ENCODE measurements around the gene TMEM205. TPM values are rescaled to one million over a fixed set of nuclear protein-coding genes. Genes with fewer than 3 reads are reported as not detected.
A peak's percentile ranks its signal among the peaks of the same experiment; 100 is the strongest.
"Not testable (repeated sequence)": the region's sequence is repeated elsewhere in the genome, so short reads cannot be mapped to it uniquely, and the experiment has no call there.

TMEM205 gene
- total RNA-seq, 1 donor, result 34.3 TPM

DNA sequence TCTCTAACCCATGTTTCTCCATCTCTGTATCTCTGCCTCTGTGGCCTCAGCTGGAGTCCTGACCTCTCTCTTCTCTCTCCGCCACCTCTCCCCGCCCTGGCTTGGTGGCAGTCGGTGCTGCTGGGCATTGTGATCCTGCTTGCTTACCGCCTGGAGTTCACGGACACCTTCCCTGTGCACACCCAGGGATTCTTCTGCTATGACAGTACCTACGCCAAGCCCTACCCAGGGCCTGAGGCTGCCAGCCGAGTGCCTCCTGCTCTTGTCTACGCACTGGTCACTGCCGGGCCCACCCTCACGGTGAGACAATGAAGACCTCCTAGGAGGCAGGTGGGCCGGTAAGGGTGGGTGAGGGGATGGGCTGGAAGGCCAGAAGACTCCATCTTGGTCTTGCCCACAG is 13.4 kb upstream of the TMEM205 start:
- Histone ChIP-seq H3K27me3 (ENCODE audit: insufficient read depth, low read length) (no peaks in the 10 kb centered on the region), H3K4me3 (ENCODE audit: low read length) (no peak overlapping the region), H3K4me1 (ENCODE audit: insufficient read depth, low read length) (peaks cover 15% of the 10 kb centered on the region), H3K9me3 (ENCODE audit: low read depth, low read length) (no peaks in the 10 kb centered on the region)

DNA sequence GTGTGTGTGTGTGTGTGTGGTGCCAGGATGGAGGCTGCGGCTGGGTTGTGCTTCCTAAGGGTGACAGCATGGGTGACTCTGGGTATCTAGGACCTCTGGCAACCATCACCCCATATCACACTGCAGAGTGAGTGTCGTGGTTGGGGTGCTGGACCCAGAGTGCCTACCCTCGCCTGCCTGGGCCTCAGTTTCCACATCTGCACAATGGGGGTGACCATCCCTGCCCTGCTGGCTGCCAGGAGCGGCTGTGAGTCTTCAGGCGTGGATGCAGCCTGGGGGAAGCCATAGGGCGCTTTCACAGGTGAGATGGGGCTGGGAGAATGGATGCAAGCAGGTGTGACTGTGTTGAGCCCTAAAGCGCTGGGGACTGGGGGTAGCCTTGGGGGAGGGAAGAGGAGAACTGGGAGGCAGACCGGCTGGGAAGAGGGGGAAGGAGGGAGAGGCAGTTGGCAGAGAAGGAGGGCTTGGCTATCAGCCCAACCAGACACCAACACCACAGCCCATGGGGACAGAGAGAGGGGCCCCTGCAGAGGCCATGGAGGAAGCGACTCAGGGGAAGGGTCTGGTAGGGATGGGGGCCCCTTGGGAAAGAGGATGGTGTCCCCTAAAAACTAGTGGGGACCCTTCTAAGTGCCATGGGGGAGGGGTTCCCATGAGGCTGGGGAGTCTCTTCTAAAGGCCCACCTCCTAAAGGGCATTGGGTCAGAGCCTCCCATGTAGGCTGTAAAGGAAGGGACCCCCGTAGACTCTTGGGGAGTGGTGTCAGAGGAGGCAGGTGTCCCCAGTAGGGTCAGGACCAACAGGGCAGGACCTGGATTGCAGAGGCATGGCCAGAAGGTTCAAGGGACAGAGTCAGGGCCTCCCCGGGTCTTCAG is 10.8 kb upstream of the TMEM205 start:
- no peak overlapping the region for H3K4me3 ChIP-seq (ENCODE audit: low read length)
- H3K27me3 ChIP-seq (ENCODE audit: insufficient read depth, low read length), result no peaks in the 10 kb centered on the region
- H3K4me1 ChIP-seq (ENCODE audit: insufficient read depth, low read length), result peaks cover 15% of the 10 kb centered on the region
- no peaks in the 10 kb centered on the region for H3K9me3 ChIP-seq (ENCODE audit: low read depth, low read length)

DNA sequence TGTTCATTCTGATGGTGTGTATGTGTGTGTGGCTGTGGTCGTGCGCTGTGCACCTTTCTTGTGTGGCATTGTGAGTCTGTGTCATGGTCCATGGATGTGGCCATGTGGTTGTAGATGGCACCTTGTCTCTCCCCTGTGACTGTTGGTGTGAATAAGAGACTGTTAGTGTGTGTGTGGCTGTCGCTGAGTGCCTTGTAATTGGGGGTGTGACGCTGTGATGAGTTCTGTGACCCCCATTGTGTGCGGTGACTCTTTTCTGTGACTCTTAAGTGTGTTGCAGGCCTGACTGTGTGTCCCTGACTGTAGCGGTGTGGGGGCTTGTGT is 10.0 kb upstream of the TMEM205 start:
- peak overlapping the region; percentile 33 for H3K4me3 ChIP-seq (ENCODE audit: low read length)
- H3K27me3 ChIP-seq (ENCODE audit: insufficient read depth, low read length), result no peaks in the 10 kb centered on the region
- peaks cover 15% of the 10 kb centered on the region for H3K4me1 ChIP-seq (ENCODE audit: insufficient read depth, low read length)

DNA sequence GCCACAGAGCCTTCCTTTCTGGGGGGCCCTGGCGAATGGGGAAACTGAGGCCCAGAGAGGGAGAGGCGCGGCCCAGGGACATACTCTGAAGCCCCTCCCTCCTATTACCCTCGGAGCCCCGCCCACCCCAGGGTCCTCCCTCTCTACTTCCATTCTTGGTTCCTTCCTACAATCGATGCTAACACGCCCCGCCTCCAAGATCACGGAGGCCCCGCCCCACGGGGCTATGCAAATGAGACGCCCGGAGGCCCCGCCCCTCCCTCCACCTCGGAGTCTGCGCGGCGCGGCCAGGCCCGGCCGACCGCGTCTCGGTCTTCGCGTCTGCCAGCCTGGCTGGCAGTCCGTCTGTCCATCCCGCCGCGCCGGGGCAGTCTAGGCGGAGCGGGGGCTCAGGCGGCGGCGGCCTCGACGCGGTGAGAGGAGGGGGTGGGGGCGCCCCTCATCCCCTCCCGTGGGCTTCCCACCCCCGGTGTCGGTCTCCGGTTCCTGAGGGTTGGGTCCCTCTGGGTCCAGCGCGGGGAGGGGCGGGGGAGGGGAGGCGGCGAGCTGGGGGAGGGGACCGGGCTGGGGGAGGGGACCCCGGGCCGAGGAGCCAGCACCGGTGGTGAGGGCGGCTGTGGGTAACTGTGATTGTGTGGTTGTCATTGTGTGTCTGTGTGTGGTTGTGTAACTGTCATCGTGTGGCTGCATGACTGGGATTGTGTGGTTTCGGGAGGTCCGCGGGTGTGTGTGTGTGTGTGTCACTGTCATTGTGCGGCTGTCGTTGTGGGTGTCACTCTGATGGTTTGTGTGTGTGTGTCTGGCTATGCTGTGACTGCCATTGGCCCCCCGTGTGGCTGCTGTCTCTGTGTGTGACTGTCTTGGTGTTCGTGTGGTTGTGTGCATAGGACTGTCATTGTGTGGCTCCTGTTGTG is 9.3 kb upstream of the TMEM205 start, which contains the start of gene PLPPR2:
TSS of gene PLPPR2 (plus strand) at position 273 of the 914 bp plus-strand sequence. CDS start 2,242 bp downstream, outside the sequence.
- Histone ChIP-seq H3K4me1 (ENCODE audit: insufficient read depth, low read length) (peaks cover 15% of the 10 kb centered on the region), H3K9me3 (ENCODE audit: low read depth, low read length) (no peaks in the 10 kb centered on the region), H3K27me3 (ENCODE audit: insufficient read depth, low read length) (no peaks in the 10 kb centered on the region), H3K4me3 (ENCODE audit: low read length) (peak within 1 kb of the TSS; percentile 33)

More for the DNA sequence above, 10.0 kb upstream of the TMEM205 start:
- no peaks in the 10 kb centered on the region for H3K9me3 ChIP-seq (ENCODE audit: low read depth, low read length)

DNA sequence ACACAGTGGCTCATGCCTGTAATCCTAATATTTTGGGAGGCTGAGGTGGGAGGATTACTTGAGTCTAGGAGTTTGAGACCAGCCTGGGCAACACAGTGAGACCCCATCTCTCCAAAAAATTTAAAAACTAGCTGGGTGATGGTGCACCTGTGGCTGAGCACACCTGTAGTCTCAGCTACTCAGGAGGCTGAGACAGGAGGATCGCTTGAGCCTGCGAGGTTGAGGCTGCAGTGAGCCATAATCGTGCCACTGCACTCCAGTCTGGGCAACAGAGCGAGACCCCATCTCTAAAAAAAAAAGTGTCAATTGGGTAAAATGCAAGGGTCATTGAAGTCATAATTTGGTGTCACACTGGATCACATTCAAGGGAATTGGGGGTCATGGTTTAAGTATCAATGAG is 8.0 kb upstream of the TMEM205 start:
- H3K27me3 ChIP-seq (ENCODE audit: insufficient read depth, low read length); H3K4me3 ChIP-seq (ENCODE audit: low read length); H3K9me3 ChIP-seq (ENCODE audit: low read depth, low read length): not testable (repeated sequence)
- H3K4me1 ChIP-seq (ENCODE audit: insufficient read depth, low read length), result peaks cover 15% of the 10 kb centered on the region

DNA sequence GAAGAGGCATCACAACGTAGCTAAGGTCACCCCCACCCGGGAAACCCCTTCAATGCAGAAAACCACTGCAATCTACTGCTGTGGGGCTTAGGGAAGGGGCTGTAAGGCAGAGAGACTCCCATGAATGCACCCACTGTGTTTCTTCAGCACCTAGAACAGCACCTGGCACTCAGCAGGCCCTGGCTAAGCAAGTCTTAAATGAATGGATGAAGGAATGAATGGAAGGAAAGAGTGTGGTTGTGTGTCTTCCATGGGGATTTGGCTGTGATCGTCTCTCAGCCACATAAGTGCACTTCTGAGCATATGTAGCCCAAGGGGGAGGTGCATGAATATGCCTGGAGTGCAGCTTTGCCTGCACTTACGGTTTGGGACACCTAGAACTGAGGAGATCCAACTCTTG is 3.1 kb upstream of the TMEM205 start:
- no peak overlapping the region for H3K4me3 ChIP-seq (ENCODE audit: low read length)
- H3K4me1 ChIP-seq (ENCODE audit: insufficient read depth, low read length), result peaks cover 27% of the 10 kb centered on the region
- no peaks in the 10 kb centered on the region for H3K27me3 ChIP-seq (ENCODE audit: insufficient read depth, low read length)
- no peaks in the 10 kb centered on the region for H3K9me3 ChIP-seq (ENCODE audit: low read depth, low read length)

DNA sequence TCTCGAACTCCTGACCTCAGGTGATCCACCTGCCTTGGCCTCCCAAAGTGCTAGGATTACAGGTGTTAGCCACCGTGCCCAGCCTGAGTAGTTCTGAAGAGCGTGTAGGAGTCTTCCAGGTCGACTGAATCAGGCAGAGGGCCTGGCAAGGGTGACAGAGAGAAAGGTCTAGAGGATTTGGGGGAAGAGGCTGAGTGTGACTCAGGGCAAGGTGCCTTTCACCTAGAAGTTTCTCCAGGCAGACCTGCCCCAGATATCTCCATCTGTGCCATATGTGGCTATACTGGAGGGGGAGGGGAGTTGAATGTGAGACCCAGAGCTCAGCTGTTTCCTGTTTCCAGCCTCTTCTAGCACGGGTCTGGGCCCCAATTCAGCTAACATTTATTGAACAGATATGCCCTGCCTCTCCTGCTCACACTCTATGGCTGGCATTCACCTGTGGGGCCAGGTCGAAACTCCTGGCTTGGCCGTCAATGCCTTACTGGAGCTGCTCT is 1.5 kb upstream of the TMEM205 start:
- peaks cover 34% of the 10 kb centered on the region for H3K4me1 ChIP-seq (ENCODE audit: insufficient read depth, low read length)
- no peaks in the 10 kb centered on the region for H3K9me3 ChIP-seq (ENCODE audit: low read depth, low read length)
- no peaks in the 10 kb centered on the region for H3K27me3 ChIP-seq (ENCODE audit: insufficient read depth, low read length)
- no peak overlapping the region for H3K4me3 ChIP-seq (ENCODE audit: low read length)

DNA sequence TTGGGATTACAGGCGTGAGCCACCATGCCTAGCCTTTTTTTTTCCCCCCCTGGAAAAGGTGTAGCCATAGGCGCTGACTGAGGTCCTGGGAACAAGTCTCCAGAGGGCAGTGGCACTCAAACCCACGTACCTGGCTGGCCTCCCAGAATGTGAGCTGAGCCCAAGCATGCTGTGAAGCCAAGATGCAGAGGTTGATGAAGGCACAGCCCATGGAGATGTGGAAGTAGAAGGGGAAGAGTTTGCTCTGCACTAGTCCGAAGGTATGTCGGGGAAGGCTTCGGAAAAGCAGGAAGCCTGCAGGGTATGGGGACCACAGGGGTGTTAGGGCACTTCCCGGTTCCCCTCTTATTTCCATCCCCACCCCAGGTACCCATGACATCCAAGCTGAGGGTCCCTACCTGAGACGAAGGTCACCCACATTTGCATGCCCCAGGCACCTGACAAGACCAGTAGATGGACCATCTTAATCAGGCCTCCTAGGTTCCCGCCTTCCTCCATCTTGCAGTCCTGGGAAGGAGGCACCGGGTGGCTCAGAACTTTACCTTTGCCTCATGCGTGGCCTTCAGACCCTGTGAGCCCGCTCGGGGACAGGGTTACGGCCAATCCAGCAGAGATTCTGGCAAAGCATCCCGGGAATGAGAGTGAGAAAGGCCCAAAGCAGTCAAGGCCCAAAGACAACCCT is 805 bp downstream of the TMEM205 start:
- H3K9me3 ChIP-seq (ENCODE audit: low read depth, low read length), result no peaks in the 10 kb centered on the region
- H3K4me3 ChIP-seq (ENCODE audit: low read length), result peak overlapping the region; percentile 71
- peaks cover 36% of the 10 kb centered on the region for H3K4me1 ChIP-seq (ENCODE audit: insufficient read depth, low read length)
- H3K27me3 ChIP-seq (ENCODE audit: insufficient read depth, low read length), result no peaks in the 10 kb centered on the region

DNA sequence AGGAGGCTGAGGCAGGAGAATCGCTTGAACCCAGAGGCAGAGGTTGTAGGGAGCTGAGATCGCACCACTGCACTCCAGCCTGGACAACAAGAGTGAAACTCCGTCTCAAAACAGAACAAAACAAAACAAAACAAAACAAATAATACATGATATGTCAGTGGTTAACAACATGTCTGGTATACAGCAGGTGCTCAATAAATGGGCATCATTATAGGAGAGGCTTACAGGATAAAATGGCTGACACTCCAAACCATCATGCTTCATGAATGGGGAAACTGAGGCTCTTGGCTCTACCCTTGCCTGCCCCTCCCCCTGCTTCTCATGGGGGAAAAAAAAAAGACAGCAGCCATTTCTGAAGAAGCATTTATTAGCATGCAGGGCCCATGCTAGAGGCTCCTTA is 3.6 kb downstream of the TMEM205 start:
- peaks cover 59% of the 10 kb centered on the region for H3K4me1 ChIP-seq (ENCODE audit: insufficient read depth, low read length)
- H3K9me3 ChIP-seq (ENCODE audit: low read depth, low read length), result no peaks in the 10 kb centered on the region
- no peaks in the 10 kb centered on the region for H3K27me3 ChIP-seq (ENCODE audit: insufficient read depth, low read length)
- H3K4me3 ChIP-seq (ENCODE audit: low read length), result no peak overlapping the region

DNA sequence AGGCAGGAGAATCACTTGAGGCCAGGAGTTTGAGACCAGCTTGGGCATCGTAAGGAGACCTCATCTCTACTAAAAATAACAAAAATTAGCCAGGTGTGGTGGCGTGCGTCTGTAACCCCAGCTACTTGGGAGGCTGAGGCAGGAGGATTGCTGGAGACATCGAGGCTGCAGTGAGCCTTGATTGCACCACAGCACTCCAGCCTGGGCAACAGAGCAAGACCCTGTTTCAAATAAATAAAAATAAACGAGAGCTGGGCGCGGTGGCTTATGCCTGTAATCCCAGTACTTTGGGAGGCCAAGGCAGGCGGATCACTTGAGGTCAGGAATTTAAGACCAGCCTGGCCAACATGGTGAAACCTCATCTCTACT is 6.0 kb downstream of the TMEM205 start:
- H3K27me3 ChIP-seq (ENCODE audit: insufficient read depth, low read length); H3K9me3 ChIP-seq (ENCODE audit: low read depth, low read length); H3K4me3 ChIP-seq (ENCODE audit: low read length): not testable (repeated sequence)
- peaks cover 55% of the 10 kb centered on the region for H3K4me1 ChIP-seq (ENCODE audit: insufficient read depth, low read length)

DNA sequence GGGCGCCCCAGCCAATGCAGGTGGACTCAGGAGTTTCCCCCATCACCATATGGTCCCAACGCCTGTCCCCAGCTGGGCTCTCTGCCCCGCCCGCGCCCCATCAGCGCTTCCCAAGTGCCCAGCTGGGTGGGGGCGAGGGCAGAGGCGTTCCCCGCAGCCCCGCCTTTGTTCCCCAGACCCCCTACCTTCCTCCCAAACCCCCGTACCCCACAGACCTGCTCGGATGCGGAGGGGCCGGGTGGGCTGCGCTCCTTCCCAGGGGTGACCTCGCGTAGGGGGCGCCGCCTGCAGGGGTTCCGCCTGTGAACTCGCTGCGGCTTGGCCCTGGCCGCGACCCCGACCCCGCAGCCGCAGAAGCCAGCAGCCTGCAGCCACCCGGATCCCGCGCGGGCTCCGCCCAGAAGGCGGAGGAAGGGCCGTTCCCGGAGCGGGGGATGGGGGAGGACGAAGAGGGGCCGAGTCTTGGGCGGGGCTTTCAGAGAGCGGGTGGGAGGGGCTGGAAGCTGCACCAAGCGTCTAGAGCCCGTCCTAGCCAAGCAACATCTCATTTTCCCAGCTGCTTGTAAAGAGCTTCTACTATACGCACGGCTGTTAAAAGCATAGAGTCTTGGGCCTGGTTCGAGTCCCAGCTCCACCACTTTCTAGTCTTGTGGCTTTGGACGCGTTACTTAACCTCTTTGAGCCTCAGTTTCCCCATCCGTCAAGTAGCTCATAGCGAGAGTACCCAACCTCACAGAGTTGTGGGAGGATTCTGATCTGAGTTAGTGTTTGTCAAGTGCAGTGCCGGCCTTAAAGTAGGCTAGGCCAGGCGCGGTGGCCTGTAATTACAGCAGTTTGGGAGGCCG is 6.6 kb downstream of the TMEM205 start, which contains the start of gene RAB3D:
TSS of gene RAB3D (minus strand) at position 404 of the 845 bp plus-strand sequence. CDS start 2,258 bp downstream, outside the sequence.
- Histone ChIP-seq H3K4me3 (ENCODE audit: low read length) (peak within 1 kb of the TSS; percentile 58), H3K4me1 (ENCODE audit: insufficient read depth, low read length) (peaks cover 49% of the 10 kb centered on the region), H3K9me3 (ENCODE audit: low read depth, low read length) (no peaks in the 10 kb centered on the region), H3K27me3 (ENCODE audit: insufficient read depth, low read length) (no peaks in the 10 kb centered on the region)

DNA sequence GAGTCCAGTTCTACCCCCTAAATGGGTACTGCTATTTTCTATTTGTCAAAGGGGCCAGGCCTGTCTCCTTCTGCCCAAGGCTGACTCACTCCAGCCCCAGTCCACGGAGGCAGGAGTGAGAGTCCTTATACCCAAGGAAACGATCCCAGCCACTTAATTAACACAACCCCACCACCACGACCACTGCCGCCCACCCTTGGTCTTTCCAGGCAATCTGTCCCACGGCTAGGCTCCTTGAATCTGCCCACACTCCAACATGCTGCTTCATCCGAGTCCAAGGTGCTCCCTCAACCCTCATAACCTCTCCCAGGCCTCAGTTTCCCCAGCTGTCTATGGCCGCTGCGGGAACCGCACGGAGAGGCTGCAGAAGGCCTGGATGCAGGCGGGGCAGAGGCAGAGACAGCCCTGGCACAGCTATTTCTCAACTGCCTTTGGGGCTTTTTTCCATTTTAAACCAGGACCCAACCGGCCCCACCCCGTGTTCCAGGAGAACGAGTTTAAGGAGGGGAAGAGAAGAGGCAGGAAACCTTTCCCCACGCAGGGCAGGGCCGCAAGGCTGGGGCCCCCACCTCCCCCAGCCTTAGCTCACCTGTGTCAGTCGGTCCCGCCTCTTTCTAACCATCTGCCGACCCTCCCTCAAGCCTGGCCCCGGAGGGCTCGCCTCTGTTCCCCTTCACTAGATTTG is 7.4 kb downstream of the TMEM205 start:
- H3K4me1 ChIP-seq (ENCODE audit: insufficient read depth, low read length), result peaks cover 42% of the 10 kb centered on the region
- no peaks in the 10 kb centered on the region for H3K9me3 ChIP-seq (ENCODE audit: low read depth, low read length)
- H3K27me3 ChIP-seq (ENCODE audit: insufficient read depth, low read length), result no peaks in the 10 kb centered on the region
- H3K4me3 ChIP-seq (ENCODE audit: low read length), result peak overlapping the region; percentile 58

DNA sequence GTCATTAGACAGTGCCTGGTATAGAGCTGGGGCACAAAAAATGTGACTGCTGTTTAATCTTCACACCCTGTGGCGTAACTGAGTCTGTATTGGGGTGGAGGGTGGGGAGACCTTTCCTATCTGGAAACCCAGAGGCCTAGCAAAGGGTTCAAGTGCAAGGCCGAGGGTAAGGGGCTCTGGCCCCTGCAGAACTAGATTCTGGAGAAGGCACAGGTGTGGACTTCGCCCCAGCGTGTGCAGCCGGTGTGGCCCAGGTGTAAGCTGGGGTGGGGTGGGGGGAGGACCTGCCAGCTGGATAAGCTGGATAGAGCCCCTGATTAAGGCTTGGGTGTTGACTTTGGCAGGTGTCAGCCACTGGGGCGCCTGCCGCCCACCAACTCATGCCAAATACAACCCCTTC is 7.9 kb downstream of the TMEM205 start:
- no peaks in the 10 kb centered on the region for H3K27me3 ChIP-seq (ENCODE audit: insufficient read depth, low read length)
- no peaks in the 10 kb centered on the region for H3K9me3 ChIP-seq (ENCODE audit: low read depth, low read length)
- peak overlapping the region; percentile 58 for H3K4me3 ChIP-seq (ENCODE audit: low read length)
- peaks cover 39% of the 10 kb centered on the region for H3K4me1 ChIP-seq (ENCODE audit: insufficient read depth, low read length)

Data from mononuclear cell (primary cell).